ENCODE results near the gene CASP8. TPM values are rescaled to one million over a fixed set of nuclear protein-coding genes. Genes with fewer than 3 reads are reported as not detected.

The CASP8 gene
- total and polyA plus RNA-seq, 9 of the 15 experiments (the other 6 are each of a cell fraction or from before 2014, with no cell fraction given): 10.2 to 31.4 (median 19.4) TPM

DNA sequence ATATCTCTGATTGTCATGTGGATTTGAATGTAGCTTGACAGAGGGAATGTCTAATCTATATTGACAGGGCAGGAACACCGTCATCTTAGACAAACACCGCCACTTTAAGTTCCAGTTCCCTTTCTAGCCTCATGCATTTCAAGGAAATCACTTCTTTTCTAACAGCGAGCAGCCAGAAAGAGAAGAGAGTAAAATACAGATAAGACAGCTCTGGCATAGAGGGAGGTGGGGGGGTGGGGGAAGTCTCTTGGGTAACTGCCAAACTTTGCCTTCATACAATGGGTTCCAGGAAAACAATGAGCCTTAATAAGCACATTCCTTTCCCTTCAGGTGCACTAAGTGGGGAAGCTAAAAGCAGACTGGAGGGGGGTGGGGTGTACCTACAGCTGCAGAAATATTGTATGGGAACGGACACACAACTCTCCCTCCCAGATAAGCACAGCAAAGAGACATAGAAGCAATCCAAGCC, 40.2 kb upstream of the CASP8 start:
- ChIA-PET CTCF (ENCODE audit: low intra/inter-chr PET ratio) (no interaction called here), POLR2A (interaction anchor here (0.6 to 3.9 kb wide), 6 partner anchors 9 to 841 kb away, joined by 3 to 24 read pairs (median 4); partner anchors contain the start of gene CASP10)
- Histone ChIP-seq H3K4me2 (ENCODE audit: insufficient read depth, low read length) (no peak overlapping the region), H3K79me2 (ENCODE audit: control insufficient read depth, insufficient read depth, low read length) (no peaks in the 10 kb centered on the region), H3K27me3 (ENCODE audit: control insufficient read depth in 2 of 2, insufficient read depth in 2 of 2, low read length in 2 of 2) (no peaks in the 10 kb centered on the region), H3K27ac (ENCODE audit: extremely low read depth, low read depth, low read length) (peak overlapping the region; percentile 29; the same call in 1 of the 3 replicates), H3K9me1 (ENCODE audit: control insufficient read depth, insufficient read depth, low read length) (no peaks in the 10 kb centered on the region), H3K9me3 (replicated peaks; ENCODE audit: control insufficient read depth, insufficient read depth, low read depth, low read length) (no peaks in the 10 kb centered on the region), H2AFZ (ENCODE audit: low read depth, low read length) (no peak overlapping the region), H3K4me1 (replicated peaks in 1 of 2; ENCODE audit: control insufficient read depth in 2 of 2, insufficient read depth in 2 of 2, low read length in 2 of 2) (peaks cover 17 to 23% of the 10 kb centered on the region in 2 experiments; a peak in 4 of 5 replicates), H3K9ac (ENCODE audit: insufficient read depth in 1 of 2, low read depth in 2 of 2, low read length in 2 of 2) (no peak overlapping the region), H3K4me3 (no peak overlapping the region), H4K20me1 (replicated peaks; ENCODE audit: control insufficient read depth, insufficient read depth, low read length) (no peaks in the 10 kb centered on the region), H3K36me3 (ENCODE audit: control insufficient read depth, insufficient read depth, low read length) (peaks cover 28% of the 10 kb centered on the region; the same call in 2 of the 3 replicates)
- intact Hi-C loops (cut with micrococcal nuclease) (no loop called here), in situ Hi-C loops (cut with MboI) (loop anchor here (25.0 kb wide), 1 partner anchor 1258 kb away; the partner anchor contains the start of genes MAIP1 and TYW5)
- peak; percentile 76 for ATAC-seq
- peak; percentile 86 for FAIRE-seq
- 0% methylated on average over 3 of the region's 4 CpGs for WGBS (ENCODE audit: insufficient coverage, low coverage, missing lambda C conversion rate)
- BruUV-seq (replicated peaks): no TSS peak
- peak; percentile 27 to 87 (median 48) for DNase-seq (ENCODE audit: extremely low read depth in 1 of 4, low spot score in 3 of 4)
- TF ChIP-seq, protein P1, sequence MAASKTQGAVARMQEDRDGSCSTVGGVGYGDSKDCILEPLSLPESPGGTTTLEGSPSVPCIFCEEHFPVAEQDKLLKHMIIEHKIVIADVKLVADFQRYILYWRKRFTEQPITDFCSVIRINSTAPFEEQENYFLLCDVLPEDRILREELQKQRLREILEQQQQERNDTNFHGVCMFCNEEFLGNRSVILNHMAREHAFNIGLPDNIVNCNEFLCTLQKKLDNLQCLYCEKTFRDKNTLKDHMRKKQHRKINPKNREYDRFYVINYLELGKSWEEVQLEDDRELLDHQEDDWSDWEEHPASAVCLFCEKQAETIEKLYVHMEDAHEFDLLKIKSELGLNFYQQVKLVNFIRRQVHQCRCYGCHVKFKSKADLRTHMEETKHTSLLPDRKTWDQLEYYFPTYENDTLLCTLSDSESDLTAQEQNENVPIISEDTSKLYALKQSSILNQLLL (CRISPR knock-in tag; IDR thresholded peaks at IDR 0.05; ENCODE audit: borderline replicate concordance): no peak
- TF ChIP-seq ZNF239 (CRISPR knock-in tag; IDR thresholded peaks at IDR 0.05) (no peak), SMARCC2 (IDR thresholded peaks at IDR 0.05; ENCODE audit: low read depth) (peak; percentile 58; the same call in 1 of the 2 replicates), ZBTB17 (CRISPR knock-in tag; IDR thresholded peaks at IDR 0.05) (no peak), SMARCA4 (IDR thresholded peaks at IDR 0.05) (peak; percentile 76), GATAD2B (IDR thresholded peaks at IDR 0.05; ENCODE audit: borderline replicate concordance) (0 out of 2 replicates have a peak, but pooled peaks have one; percentile 35), CREB1 (IDR thresholded peaks at IDR 0.05) (no peak), CREB1 (CRISPR knock-in tag; IDR thresholded peaks at IDR 0.05) (no peak), RCOR1 (IDR thresholded peaks at IDR 0.05; ENCODE audit: borderline replicate concordance in 1 of 2, low read depth in 2 of 2, low read length in 2 of 2) (peak in 1 of 2 experiments; percentile 91; a peak in 3 of 4 replicates), RBBP5 (IDR thresholded peaks at IDR 0.05; ENCODE audit: borderline replicate concordance, insufficient read depth, low read length, poor library complexity, severe bottlenecking) (no peak), NCOA4 (IDR thresholded peaks at IDR 0.05; ENCODE audit: partially characterized antibody) (no peak), OTX1 (CRISPR knock-in tag; IDR thresholded peaks at IDR 0.05) (no peak), ZBTB1 (CRISPR knock-in tag; IDR thresholded peaks at IDR 0.05; ENCODE audit: borderline replicate concordance, low read depth) (no peak), TCF7L2 (IDR thresholded peaks at IDR 0.05; ENCODE audit: low read depth, low read length) (no peak)
- TF ChIP-seq, protein P2, sequence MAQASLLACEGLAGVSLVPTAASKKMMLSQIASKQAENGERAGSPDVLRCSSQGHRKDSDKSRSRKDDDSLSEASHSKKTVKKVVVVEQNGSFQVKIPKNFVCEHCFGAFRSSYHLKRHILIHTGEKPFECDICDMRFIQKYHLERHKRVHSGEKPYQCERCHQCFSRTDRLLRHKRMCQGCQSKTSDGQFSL (CRISPR knock-in tag; IDR thresholded peaks at IDR 0.05): peak; percentile 43; the same call in 1 of the 2 replicates
- TF ChIP-seq, protein P2 (tag; IDR thresholded peaks at IDR 0.05): no peak
- TF ChIP-seq, protein P3, sequence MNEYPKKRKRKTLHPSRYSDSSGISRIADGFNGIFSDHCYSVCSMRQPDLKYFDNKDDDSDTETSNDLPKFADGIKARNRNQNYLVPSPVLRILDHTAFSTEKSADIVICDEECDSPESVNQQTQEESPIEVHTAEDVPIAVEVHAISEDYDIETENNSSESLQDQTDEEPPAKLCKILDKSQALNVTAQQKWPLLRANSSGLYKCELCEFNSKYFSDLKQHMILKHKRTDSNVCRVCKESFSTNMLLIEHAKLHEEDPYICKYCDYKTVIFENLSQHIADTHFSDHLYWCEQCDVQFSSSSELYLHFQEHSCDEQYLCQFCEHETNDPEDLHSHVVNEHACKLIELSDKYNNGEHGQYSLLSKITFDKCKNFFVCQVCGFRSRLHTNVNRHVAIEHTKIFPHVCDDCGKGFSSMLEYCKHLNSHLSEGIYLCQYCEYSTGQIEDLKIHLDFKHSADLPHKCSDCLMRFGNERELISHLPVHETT (CRISPR knock-in tag; conservative IDR thresholded peaks at IDR 0.05 in 1 of 2, IDR thresholded peaks at IDR 0.05 in 1 of 2): no peak
- TF ChIP-seq, protein P4, sequence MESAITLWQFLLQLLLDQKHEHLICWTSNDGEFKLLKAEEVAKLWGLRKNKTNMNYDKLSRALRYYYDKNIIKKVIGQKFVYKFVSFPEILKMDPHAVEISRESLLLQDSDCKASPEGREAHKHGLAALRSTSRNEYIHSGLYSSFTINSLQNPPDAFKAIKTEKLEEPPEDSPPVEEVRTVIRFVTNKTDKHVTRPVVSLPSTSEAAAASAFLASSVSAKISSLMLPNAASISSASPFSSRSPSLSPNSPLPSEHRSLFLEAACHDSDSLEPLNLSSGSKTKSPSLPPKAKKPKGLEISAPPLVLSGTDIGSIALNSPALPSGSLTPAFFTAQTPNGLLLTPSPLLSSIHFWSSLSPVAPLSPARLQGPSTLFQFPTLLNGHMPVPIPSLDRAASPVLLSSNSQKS (CRISPR knock-in tag; IDR thresholded peaks at IDR 0.05): no peak
